HL-60/S4 (cell line): ENCODE data around the gene PLA2G1B.
"Not testable (repeated sequence)": the region's sequence is repeated elsewhere in the genome, so short reads cannot be mapped to it uniquely, and the experiment has no call there.

Source experiments
- in situ Hi-C: fragments of 300-500 bp; cut with MboI; formaldehyde crosslinking; loops from 2 replicates; pipeline ENCODE4 v1.14.3; 2022; ENCODE audit warnings: low sequenced_read_pairs

PLA2G1B gene

DNA sequence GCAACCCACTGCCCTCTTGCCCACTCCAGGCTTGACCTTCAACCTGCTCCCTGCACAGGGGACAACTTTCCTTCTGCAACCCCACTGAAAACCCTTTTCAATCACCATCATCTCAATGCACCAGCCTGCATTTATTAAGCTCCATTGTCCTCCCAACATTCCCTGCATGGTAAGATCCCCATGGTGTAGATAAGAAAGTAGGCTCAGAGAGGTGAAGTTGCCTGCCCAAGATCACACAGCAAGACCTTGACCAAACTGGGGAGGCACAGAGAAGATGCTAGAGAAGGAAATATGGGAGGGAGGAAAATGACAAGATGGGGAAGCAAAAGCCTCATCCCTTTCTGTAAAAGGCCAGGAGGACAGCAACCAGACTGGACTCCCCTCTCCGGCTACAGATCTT is 31.5 kb upstream of the PLA2G1B start:
- in situ Hi-C loops: no loop called here

DNA sequence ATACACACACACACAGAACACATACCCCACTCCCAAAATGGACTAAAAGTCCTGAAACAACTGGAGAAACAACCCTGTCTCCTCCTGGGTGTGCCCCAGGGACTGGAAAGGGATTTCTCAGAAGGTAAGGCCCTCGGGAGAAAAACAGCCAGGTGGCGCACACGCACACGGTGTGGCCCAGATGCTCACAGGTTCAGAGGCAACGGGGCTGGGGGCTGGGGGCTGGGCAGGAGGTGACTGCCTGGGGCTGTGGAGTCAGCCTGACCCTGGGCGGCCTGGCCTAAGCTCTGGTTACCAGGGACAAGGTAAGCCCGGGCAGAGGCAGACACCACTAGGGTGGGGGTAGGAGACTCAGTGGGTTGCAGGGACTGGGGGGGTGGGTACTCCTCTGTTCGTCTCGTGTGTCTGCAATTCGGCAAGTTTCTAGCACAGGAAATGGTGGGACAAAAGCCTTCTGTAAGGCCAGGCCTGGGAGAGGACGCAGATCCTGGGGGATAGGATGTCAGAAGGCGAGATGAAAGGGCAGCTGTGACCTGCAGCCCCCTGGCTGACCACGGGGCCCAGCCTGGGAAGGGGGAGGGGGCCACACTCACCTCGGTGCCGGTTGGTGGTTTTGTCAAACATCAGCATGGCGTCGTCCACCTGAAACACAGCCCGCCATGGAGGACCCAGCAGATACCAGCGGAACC is 31.0 kb upstream of the PLA2G1B start:
- in situ Hi-C loops: no loop called here

GRCh38 chr12:120357104-120357503 is 29.5 kb upstream of the PLA2G1B start:
- in situ Hi-C loops: no loop called here

DNA sequence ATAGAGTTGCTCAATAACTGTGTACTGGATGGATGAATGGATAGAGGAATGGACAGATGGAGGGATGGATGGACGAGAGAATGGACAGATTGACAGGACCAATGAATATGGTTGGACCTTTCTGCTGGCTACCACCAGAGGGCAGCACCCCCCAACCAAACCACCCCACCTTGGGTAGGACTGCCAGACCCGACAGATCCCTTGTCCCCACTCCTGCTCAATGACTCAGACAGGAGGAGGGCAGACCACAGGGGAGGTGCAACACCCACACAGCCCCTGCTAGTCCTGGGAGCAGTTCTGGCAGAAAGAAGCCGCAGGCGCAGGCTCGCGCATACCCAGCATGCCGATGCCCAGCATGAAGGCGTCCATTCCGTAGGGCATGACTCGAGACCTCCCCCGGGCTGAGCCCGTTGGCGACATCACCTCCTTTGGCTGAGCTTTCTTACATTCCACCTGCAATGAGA is 29.0 kb upstream of the PLA2G1B start:
- in situ Hi-C loops: no loop called here

GRCh38 chr12:120353556-120354317 is 26.2 kb upstream of the PLA2G1B start:
- in situ Hi-C loops: no loop called here

DNA sequence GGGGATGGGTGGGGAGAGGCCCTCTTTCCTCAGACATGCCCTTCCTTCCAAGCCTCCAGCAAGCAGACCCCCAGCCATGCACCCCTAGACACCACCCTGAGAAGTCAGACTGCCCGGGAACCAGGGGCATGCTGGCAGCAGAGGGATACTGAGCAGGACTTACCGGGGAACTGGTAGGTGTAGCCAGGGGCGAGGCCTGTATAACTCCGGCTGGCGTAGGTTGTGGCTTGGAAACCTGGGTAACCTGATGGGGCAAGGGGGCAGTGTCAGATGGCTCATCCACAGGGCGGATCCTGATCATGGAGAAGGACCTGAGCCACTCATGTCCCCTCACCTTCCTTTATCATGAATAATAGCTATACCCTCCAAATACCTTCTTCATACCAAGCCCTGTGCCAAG is 25.6 kb upstream of the PLA2G1B start:
- in situ Hi-C loops: no loop called here

DNA sequence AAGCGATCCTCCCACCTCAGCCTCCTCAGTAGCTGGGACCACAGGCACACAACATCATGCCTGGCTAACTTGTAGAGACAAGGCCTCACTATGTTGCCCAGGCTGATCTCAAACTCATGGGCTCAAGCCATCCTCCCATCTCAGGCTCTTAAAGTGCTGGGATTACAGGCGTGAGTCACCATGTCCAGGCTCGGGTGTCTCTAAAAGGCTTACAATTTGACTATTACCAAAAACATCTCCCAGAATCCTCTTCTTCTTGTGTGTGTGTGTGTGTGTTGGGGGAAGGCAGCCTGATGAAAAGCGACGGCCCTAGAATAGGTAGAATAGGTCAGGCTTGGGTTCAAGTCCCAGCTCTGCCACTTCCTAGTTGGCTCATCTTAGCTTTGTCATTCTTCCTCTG is 24.5 kb upstream of the PLA2G1B start:
- in situ Hi-C loops: no loop called here

GRCh38 chr12:120350576-120351350 is 23.2 kb upstream of the PLA2G1B start:
- in situ Hi-C loops: no loop called here

- in situ Hi-C loops: no loop called here
Measured at GRCh38 chr12:120347766-120348165, 20.2 kb upstream of the PLA2G1B start.

DNA sequence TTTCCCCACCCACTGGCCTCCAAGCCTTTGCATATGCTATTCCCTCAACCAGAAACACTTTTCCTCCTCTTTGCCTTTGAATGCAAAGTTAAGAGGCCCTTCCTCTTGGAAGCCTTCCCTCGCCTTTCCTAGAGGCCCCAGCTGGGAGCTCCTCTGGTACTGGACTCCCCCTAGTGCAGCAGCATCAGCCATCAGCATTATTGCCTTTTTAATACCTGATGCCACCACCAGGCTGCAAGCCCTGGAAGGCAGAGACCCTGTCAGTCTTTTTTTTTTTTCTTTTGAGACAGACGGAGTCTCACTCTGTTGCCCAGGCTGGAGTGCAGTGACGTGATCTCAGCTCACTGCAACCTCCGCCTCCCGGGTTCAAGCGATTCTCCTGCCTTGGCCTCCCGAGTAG is 19.1 kb upstream of the PLA2G1B start:
- in situ Hi-C loops: no loop called here

GRCh38 chr12:120346031-120346430 is 18.5 kb upstream of the PLA2G1B start:
- in situ Hi-C loops: no loop called here

- in situ Hi-C loops: no loop called here
Measured at GRCh38 chr12:120343692-120344091, 16.1 kb upstream of the PLA2G1B start.

DNA sequence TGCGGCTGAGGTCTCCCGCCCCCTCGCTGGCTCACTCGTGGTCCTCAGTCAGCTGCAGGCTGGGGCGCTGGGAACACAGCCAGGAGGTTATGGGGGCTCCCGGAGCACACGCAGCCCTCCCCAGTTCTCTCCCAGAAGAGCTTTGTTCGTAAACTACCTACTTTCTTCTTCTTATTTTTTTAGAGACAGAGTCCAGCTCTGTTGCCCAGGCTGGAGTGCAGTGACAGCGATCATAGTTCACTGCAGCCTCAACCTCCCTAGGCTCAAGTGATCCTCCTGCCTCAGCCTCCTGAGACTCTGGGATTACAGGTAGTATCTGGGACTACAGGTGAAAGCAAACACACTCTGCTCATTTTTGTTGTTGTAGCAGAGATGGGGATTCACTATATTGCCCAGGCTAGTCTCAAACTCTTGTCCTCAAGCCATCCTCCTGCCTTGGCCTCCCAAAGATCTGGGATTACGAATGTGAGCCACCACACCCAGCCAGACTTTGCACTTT is 15.5 kb upstream of the PLA2G1B start:
- in situ Hi-C loops: no loop called here

DNA sequence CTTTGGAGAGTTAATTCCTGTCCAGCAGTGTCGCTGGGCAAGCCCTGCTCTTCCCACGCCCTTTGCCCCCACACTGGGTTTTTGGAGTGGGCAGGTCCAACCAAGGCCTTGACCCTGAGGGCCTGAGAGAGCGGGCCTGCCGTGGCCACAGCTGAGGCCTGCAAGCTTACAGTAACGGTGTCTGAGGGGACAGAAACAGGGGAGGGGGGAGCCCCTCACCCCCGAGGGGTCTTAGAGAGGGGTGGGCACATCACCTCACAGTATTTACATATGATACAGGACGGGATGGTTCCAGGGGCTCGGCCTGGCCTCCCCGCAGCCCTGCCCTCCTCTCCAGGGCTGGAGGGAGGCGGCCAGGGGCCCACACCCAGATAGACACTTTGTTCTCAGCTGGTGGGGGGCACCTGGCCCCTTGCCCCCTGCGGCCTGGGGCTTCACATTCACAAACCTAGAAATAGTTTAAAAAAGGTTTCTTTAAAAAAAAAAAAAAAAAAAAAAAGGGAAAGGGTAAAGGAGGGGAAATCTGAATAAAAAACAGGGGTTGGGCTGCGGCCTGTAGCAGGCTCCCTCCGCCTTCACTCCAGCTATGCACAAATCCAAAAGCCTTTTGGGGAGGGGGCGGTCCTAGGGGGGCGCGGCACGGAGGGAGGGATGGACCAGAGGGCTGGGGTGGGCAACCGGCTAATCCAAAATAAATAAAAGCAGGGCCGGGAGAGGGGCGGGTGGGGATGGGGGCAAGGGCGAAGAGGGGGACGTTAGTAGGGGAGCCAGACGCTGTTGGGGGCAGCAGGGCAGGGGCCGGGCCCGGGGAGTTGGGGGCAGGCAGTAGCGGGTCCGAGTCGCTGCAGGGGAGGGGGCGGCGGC is 14.8 kb upstream of the PLA2G1B start:
- in situ Hi-C loops: no loop called here

DNA sequence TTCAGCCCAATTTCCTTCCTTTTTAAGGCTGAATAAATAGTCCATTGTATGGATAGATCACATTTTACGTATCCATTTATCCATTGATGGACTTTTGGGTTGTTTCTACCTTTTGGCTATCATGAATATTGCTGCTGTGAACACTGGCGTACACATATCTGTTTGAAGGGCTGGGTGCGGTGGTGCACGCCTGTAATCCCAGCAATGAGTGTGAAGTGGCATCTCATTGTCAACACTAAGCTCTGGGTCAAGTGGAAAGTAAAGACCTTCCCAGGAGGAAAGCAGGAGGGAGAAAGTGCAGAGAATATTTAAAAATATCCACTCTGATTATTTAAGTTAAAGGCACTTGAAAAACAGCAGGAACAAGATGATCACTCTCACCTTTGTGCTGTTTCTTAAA is 11.7 kb upstream of the PLA2G1B start:
- in situ Hi-C loops: no loop called here

- in situ Hi-C loops: no loop called here
Measured at GRCh38 chr12:120337730-120338129, 10.2 kb upstream of the PLA2G1B start.

- in situ Hi-C loops: not testable (repeated sequence)
Measured at GRCh38 chr12:120336392-120336791, 8.8 kb upstream of the PLA2G1B start.

GRCh38 chr12:120335447-120335846 is 7.9 kb upstream of the PLA2G1B start:
- in situ Hi-C loops: not testable (repeated sequence)

GRCh38 chr12:120332523-120332922 is 4.9 kb upstream of the PLA2G1B start:
- in situ Hi-C loops: no loop called here

DNA sequence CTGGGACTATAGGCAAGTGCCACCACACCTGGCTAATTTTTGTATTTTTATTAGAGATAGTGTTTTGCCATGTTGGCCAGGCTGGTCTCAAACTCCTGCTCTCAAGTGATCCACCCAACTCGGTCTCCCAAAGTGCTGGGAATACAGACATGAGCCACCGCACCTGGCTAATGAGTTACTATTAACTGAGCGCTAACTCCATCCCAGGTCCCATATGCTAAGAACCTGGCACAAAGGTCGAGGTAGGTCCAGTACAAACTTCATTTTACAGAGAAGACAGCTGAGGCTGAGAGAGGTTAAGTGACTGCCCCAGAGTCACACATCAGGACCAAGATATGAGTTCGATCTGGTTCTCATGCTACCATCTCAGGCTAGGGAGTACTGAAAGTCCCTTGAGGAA is 4.5 kb upstream of the PLA2G1B start:
- in situ Hi-C loops: no loop called here

GRCh38 chr12:120331390-120331789 is 3.8 kb upstream of the PLA2G1B start:
- in situ Hi-C loops: no loop called here
